ENCODE measurements around the gene TOM1L2. TPM values are rescaled to one million over a fixed set of nuclear protein-coding genes. Genes with fewer than 3 reads are reported as not detected.

TOM1L2 gene
- total and polyA plus RNA-seq, 2 of the 4 experiments (the other 2 are of a cell fraction) = 34.4 to 51.7 TPM

GRCh38 chr17:17964710-17965109 is 7.5 kb downstream of the TOM1L2 start:
- Histone ChIP-seq H2BK120ac (ENCODE audit: low read depth, low read length) (no peak overlapping the region), H3K9me3 (ENCODE audit: control insufficient read depth, insufficient read depth, low read length) (no peaks in the 10 kb centered on the region), H3K27ac (ENCODE audit: insufficient read depth, low read length) (no peak overlapping the region), H4K8ac (ENCODE audit: low read depth in 2 of 2, low read length in 2 of 2) (no peak overlapping the region), H2AK9ac (replicated peaks; ENCODE audit: low read depth, low read length, poor library complexity) (no peak overlapping the region), H3K4me3 (ENCODE audit: insufficient read depth, low read depth, low read length) (no peak overlapping the region), H3K36me3 (ENCODE audit: control insufficient read depth, insufficient read depth, low read length) (no peaks in the 10 kb centered on the region), H3K9me1 (ENCODE audit: insufficient read depth, low read length) (peaks cover 12% of the 10 kb centered on the region), H3K79me1 (ENCODE audit: low read depth in 1 of 2, low read length in 2 of 2) (peaks cover 17 to 74% of the 10 kb centered on the region in 2 experiments), H3K56ac (ENCODE audit: extremely low read depth, insufficient read depth, low read length) (no peak overlapping the region), H4K91ac (ENCODE audit: insufficient read depth, low read depth, low read length) (no peak overlapping the region), H3K4me1 (ENCODE audit: control insufficient read depth, insufficient read depth, low read length) (peaks cover 14% of the 10 kb centered on the region), H3K23ac (ENCODE audit: low read depth, low read length) (no peak overlapping the region), H2BK5ac (ENCODE audit: low read depth, low read length, poor library complexity, severe bottlenecking) (no peak overlapping the region), H4K20me1 (ENCODE audit: insufficient read depth, low read length) (peaks cover 25% of the 10 kb centered on the region; the same call in 1 of the 2 replicates), H2BK15ac (ENCODE audit: low read depth, low read length) (no peak overlapping the region), H2BK20ac (ENCODE audit: low read depth, low read length) (no peak overlapping the region), H4K5ac (ENCODE audit: low read depth, low read length) (no peak overlapping the region), H3K27me3 (ENCODE audit: control insufficient read depth, insufficient read depth, low read length) (no peaks in the 10 kb centered on the region), H2AK5ac (ENCODE audit: low read depth, low read length) (no peak overlapping the region), H3K9ac (ENCODE audit: low read depth, low read length) (no peak overlapping the region), H3K14ac (replicated peaks; ENCODE audit: low read depth, low read length) (no peak overlapping the region), H3K4me2 (ENCODE audit: low read depth, low read length) (no peak overlapping the region), H3K4ac (ENCODE audit: low read depth, low read length) (no peak overlapping the region), H3K18ac (ENCODE audit: low read depth, low read length) (no peak overlapping the region), H2AFZ (replicated peaks; ENCODE audit: low read length, poor library complexity) (no peak overlapping the region)
- dilution Hi-C loops (cut with HindIII; ENCODE audit: low sequenced_read_pairs, unreplicated experiment) (no loop called here), intact Hi-C loops (cut with micrococcal nuclease) (no loop called here), in situ Hi-C loops (cut with MboI; ENCODE audit: low sequenced_read_pairs) (no loop called here)
- ChIA-PET CTCF (no interaction called here), POLR2A (ENCODE audit: unreplicated experiment) (no interaction called here)
- WGBS, 2 experiments (ENCODE audit: extremely low coverage in 2 of 2, insufficient read length in 1 of 2) = 92% methylated on average over 2 of the region's 4 CpGs; no CpG with 5 or more reads in 1 of the 2 experiments
- ATAC-seq (ENCODE audit: low read depth) = no peak
- no peak for DNase-seq
- no TSS peak for BruUV-seq (replicated peaks)
- TF ChIP-seq USF2 (IDR thresholded peaks at IDR 0.05; ENCODE audit: low read depth, low read length) = no peak
- no peak for TF ChIP-seq NFE2L2 (IDR thresholded peaks at IDR 0.05; ENCODE audit: low read depth, low read length)
- TF ChIP-seq MAFK (IDR thresholded peaks at IDR 0.05; ENCODE audit: low read depth, low read length) = no peak
- no peak for TF ChIP-seq RCOR1 (IDR thresholded peaks at IDR 0.05; ENCODE audit: insufficient replicate concordance, low read length)
- no peak for TF ChIP-seq SMC3 (IDR thresholded peaks at IDR 0.05; ENCODE audit: low read depth, low read length)
- no peak for TF ChIP-seq CTCF (conservative IDR thresholded peaks at IDR 0.05; ENCODE audit: low read depth, low read length)
- TF ChIP-seq MXI1 (IDR thresholded peaks at IDR 0.05; ENCODE audit: borderline replicate concordance, low read depth, low read length) = no peak
- no peak for TF ChIP-seq MAZ (IDR thresholded peaks at IDR 0.05; ENCODE audit: borderline replicate concordance, low read depth, low read length)
- no peak for TF ChIP-seq ELK1 (IDR thresholded peaks at IDR 0.05; ENCODE audit: borderline replicate concordance, low read depth, low read length)
- no peak for TF ChIP-seq FOS (IDR thresholded peaks at IDR 0.05; ENCODE audit: low read depth, low read length)
- TF ChIP-seq POLR2A (IDR thresholded peaks at IDR 0.05; ENCODE audit: low read depth, low read length) = no peak
- TF ChIP-seq CHD1 (IDR thresholded peaks at IDR 0.05; ENCODE audit: low read depth, low read length) = no peak

Measured in IMR-90 (cell line).